GM12878 (cell line): ENCODE data around the gene WDR12. TPM values are rescaled to one million over a fixed set of nuclear protein-coding genes. Genes with fewer than 3 reads are reported as not detected.

Source experiments
- ATAC-seq: fragments of 200-7000 bp; cut with Tn5 transposase; 3 replicates; pipeline ENCODE4 v1.9.1; 2020; ENCODE audit warnings: mild to moderate bottlenecking, moderate library complexity
- BruUV-seq: library from RNA; stranded (reverse); fragments of 400-500 nt; replicated peaks from 2 replicates; lab custom pipeline; 2021; lab: Mats Ljungman, UMichigan
- CTCF ChIA-PET: fragments of 300-600 bp; sonication (Branson Sonifier 250); formaldehyde crosslinking; extraction: SDS; loops from one replicate; lab custom pipeline; 2021; ENCODE audit warnings: inconsistent platforms; lab: Yijun Ruan, JAX
- POLR2A ChIA-PET: fragments of 350-600 bp; formaldehyde crosslinking; extraction: SDS; loops from one replicate; lab custom pipeline; 2021; ENCODE audit warnings: inconsistent platforms; lab: Charles Lee
- RAD21 ChIA-PET: fragments of 300-600 bp; sonication (Branson Sonifier 250); formaldehyde crosslinking; loops from one replicate; lab custom pipeline; 2023; ENCODE audit warnings: antibody characterized with exemption; ENCODE audit not compliant: unreplicated experiment; lab: Charles Lee
- SMC1A ChIA-PET: fragments of 300-600 bp; sonication (Branson Sonifier 250); formaldehyde crosslinking; loops from one replicate; lab custom pipeline; 2023; ENCODE audit not compliant: unreplicated experiment, uncharacterized antibody; lab: Charles Lee
- DNase-seq: peaks from one replicate; pipeline ENCODE4 v3.0.0-alpha.2; 2011; ENCODE audit warnings: low read depth, low spot score
- FAIRE-seq: peaks from 3 replicates; lab custom pipeline; 2011; peaks lifted over from hg19 to GRCh38; lab: Jason Lieb, UNC
- H2AFZ ChIP-seq: 2 replicates; pipeline ENCODE4 v1.6.0; 2011; ENCODE audit warnings: low read depth, low read length, control low read depth; ENCODE audit not compliant: control insufficient read depth
- H3K27ac ChIP-seq: 2 replicates; pipeline ENCODE4 v1.5.1; 2011; ENCODE audit warnings: control low read depth; ENCODE audit not compliant: control insufficient read depth, insufficient read depth
- H3K27me3 ChIP-seq, 2 experiments: replicated peaks in 1 of 2; 2 replicates each; pipeline versions ENCODE4 v1.6.0 to v1.6.1; 2011; ENCODE audit warnings: low read length in 1 of 2; ENCODE audit not compliant: control insufficient read depth in 2 of 2, insufficient read depth in 2 of 2
- H3K36me3 ChIP-seq, 2 experiments: 2 replicates each; pipeline ENCODE4 v1.5.1; 2011; ENCODE audit warnings: low read length in 1 of 2; ENCODE audit not compliant: control insufficient read depth in 2 of 2, insufficient read depth in 2 of 2
- H3K4me1 ChIP-seq: 2 replicates; pipeline ENCODE4 v1.6.1; 2011; ENCODE audit warnings: mild to moderate bottlenecking, low read length, moderate library complexity, mixed read lengths; ENCODE audit not compliant: control insufficient read depth, insufficient read depth
- H3K4me2 ChIP-seq: 2 replicates; pipeline ENCODE4 v1.6.0; 2011; ENCODE audit warnings: control low read depth; ENCODE audit not compliant: control insufficient read depth, insufficient read depth
- H3K4me3 ChIP-seq: fragments of 200-600 bp; sonication (generic); 2 replicates; pipeline ENCODE4 v1.5.1; 2016
- H3K79me2 ChIP-seq: 2 replicates; pipeline ENCODE4 v1.6.0; 2011; ENCODE audit warnings: low read length; ENCODE audit not compliant: control insufficient read depth, insufficient read depth
- H3K9ac ChIP-seq: 2 replicates; pipeline ENCODE4 v1.8.0; 2011; ENCODE audit warnings: low read length, control low read depth, mixed read lengths; ENCODE audit not compliant: control insufficient read depth, insufficient read depth
- H3K9me3 ChIP-seq: replicated peaks from 3 replicates; pipeline ENCODE4 v1.5.1; 2011; ENCODE audit warnings: mild to moderate bottlenecking, low read length; ENCODE audit not compliant: control insufficient read depth, insufficient read depth
- H4K20me1 ChIP-seq: 2 replicates; pipeline ENCODE4 v1.6.0; 2011; ENCODE audit not compliant: control insufficient read depth, insufficient read depth
- BACH1 ChIP-seq: fragments of 450-650 bp; IDR thresholded peaks from 2 replicates; pipeline ENCODE4 v1.6.1; 2017; ENCODE audit warnings: mild to moderate bottlenecking, borderline replicate concordance
- CEBPZ ChIP-seq: fragments of 150-350 bp; IDR thresholded peaks from 2 replicates; pipeline ENCODE4 v1.6.1; 2016; ENCODE audit warnings: low read depth, low read length
- KDM1A ChIP-seq: fragments of 200-600 bp; sonication (generic); IDR thresholded peaks from 2 replicates; pipeline ENCODE4 v1.6.1; 2016; ENCODE audit warnings: borderline replicate concordance
- NR2C1 ChIP-seq: fragments of 450-650 bp; IDR thresholded peaks from 2 replicates; pipeline ENCODE4 v1.6.1; 2017; ENCODE audit warnings: antibody characterized with exemption, mild to moderate bottlenecking, moderate library complexity
- POU2F2 ChIP-seq: IDR thresholded peaks from 3 replicates; pipeline ENCODE4 v1.6.1; 2011; ENCODE audit warnings: low read depth, mild to moderate bottlenecking, low read length, borderline replicate concordance
- SRF ChIP-seq, 2 experiments: IDR thresholded peaks; 2 replicates each; pipeline ENCODE4 v1.6.1; 2011; ENCODE audit warnings: low read depth in 2 of 2, low read length in 2 of 2, mild to moderate bottlenecking in 1 of 2, moderate library complexity in 1 of 2
- WGBS: methylation state at CpG from one replicate; pipeline ENCODE4 v1.1.6; 2016; ENCODE audit warnings: low lambda C conversion rate; ENCODE audit not compliant: insufficient replicate concordance, insufficient coverage; ENCODE audit errors: missing lambda C conversion rate; 5-methylcytosine and 5-hydroxymethylcytosine counted together
- in situ Hi-C: fragments of 300-500 bp; cut with MboI; formaldehyde crosslinking; loops from 9 replicates; pipeline ENCODE4 v1.14.3; 2018; ENCODE audit warnings: mixed read lengths
- intact Hi-C: fragments of 100-400 bp; cut with micrococcal nuclease; formaldehyde crosslinking; loops from one replicate; pipeline ENCODE4 v1.14.2; 2022; ENCODE audit not compliant: unreplicated experiment
- polyA plus RNA-seq, 11 experiments: library from polyadenylated mRNA; depleted of rRNA in 4 of 11; unstranded in 6 of 11; stranded (reverse) in 5 of 11; fragments of >200 nt; fragmentation: Nextera tagmentation in 4 of 11; fragmentation: Illumina TruSeq in 1 of 11; extraction: Ambion mirVana in 4 of 11; extraction: Trizol in 1 of 11; gene quantifications; 1 replicate in 1 of 11; 2 replicates in 10 of 11; pipeline versions ENCODE4 v1.2.1 to v1.2.3, GENCODE V29; 2011 to 2016; ENCODE audit warnings: inconsistent platforms in 2 of 11, missing spikeins in 2 of 11, low read depth in 1 of 11
- total RNA-seq, 4 experiments: library from RNA; depleted of rRNA in 3 of 4; stranded (reverse); fragments of >200 nt in 3 of 4; fragmentation: Illumina TruSeq in 1 of 4; extraction: Trizol in 1 of 4; gene quantifications; 2 replicates each; pipeline versions ENCODE4 v1.2.1 to v1.2.3, GENCODE V29; 2013 to 2021
- TF ChIP-seq, protein P1 (sequence below): IDR thresholded peaks from 2 replicates; pipeline ENCODE4 v1.6.1; 2011; ENCODE audit warnings: mild to moderate bottlenecking, low read depth, low read length, moderate library complexity; ENCODE audit not compliant: insufficient replicate concordance
- TF ChIP-seq, protein P2 (sequence below): fragments of 450-650 bp; IDR thresholded peaks from 2 replicates; pipeline ENCODE4 v1.6.1; 2016; ENCODE audit warnings: mild to moderate bottlenecking

Gene WDR12
- total and polyA plus RNA-seq, 10 of the 15 experiments (the other 5 are each of a cell fraction or from before 2014, with no cell fraction given) = 52.9 to 256 (median 108) TPM

- TF ChIP-seq CEBPZ = no peak
- TF ChIP-seq KDM1A = no peak
- no peak for TF ChIP-seq SRF (IDR thresholded peaks at IDR 0.05; ENCODE audit: low read depth in 2 of 2, low read length in 2 of 2)
- TF ChIP-seq, protein P1, sequence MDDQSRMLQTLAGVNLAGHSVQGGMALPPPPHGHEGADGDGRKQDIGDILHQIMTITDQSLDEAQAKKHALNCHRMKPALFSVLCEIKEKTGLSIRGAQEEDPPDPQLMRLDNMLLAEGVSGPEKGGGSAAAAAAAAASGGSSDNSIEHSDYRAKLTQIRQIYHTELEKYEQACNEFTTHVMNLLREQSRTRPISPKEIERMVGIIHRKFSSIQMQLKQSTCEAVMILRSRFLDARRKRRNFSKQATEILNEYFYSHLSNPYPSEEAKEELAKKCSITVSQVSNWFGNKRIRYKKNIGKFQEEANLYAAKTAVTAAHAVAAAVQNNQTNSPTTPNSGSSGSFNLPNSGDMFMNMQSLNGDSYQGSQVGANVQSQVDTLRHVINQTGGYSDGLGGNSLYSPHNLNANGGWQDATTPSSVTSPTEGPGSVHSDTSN = no peak
Measured at GRCh38 chr2:202934456-202934855, 23.0 kb upstream of the WDR12 start (continued).

- ATAC-seq = no peak
Measured at GRCh38 chr2:202933958-202934357, 22.5 kb upstream of the WDR12 start.

More at GRCh38 chr2:202933958-202934357, 22.5 kb upstream of the WDR12 start:
- ChIA-PET CTCF (no interaction called here), RAD21 (no interaction called here), SMC1A (interaction anchor here (0.9 to 1.2 kb wide), 3 partner anchors 8 to 43 kb away, joined by 3 to 5 read pairs (median 4); no protein-coding TSS in a partner anchor)
- Histone ChIP-seq H3K4me3 (no peak overlapping the region), H3K27me3 (no peaks in the 10 kb centered on the region), H3K36me3 (no peaks in the 10 kb centered on the region; a peak in 1 of 4 replicates), H3K79me2 (no peaks in the 10 kb centered on the region), H3K9ac (no peak overlapping the region), H4K20me1 (no peaks in the 10 kb centered on the region), H3K9me3 (no peaks in the 10 kb centered on the region)
- intact Hi-C loops (no loop called here), in situ Hi-C loops (no loop called here)
- 93% methylated on average over 2 of the region's 2 CpGs for WGBS
- TF ChIP-seq NR2C1 (no peak), POU2F2 (no peak), BACH1 (no peak)
- TF ChIP-seq, protein P2, sequence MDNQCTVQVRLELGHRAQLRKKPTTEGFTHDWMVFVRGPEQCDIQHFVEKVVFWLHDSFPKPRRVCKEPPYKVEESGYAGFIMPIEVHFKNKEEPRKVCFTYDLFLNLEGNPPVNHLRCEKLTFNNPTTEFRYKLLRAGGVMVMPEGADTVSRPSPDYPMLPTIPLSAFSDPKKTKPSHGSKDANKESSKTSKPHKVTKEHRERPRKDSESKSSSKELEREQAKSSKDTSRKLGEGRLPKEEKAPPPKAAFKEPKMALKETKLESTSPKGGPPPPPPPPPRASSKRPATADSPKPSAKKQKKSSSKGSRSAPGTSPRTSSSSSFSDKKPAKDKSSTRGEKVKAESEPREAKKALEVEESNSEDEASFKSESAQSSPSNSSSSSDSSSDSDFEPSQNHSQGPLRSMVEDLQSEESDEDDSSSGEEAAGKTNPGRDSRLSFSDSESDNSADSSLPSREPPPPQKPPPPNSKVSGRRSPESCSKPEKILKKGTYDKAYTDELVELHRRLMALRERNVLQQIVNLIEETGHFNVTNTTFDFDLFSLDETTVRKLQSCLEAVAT = no peak
- TF ChIP-seq, all 136 proteins: peak for 0
- Histone ChIP-seq H3K4me2 (no peak overlapping the region), H2AFZ (no peak overlapping the region), H3K4me1 (no peaks in the 10 kb centered on the region), H3K27ac (no peak overlapping the region)
- POLR2A ChIA-PET = interaction anchor here (0.6 kb wide), 1 partner anchor 426 kb away, joined by 3 read pairs; no protein-coding TSS in a partner anchor
- BruUV-seq = no TSS peak
- no peak for DNase-seq
- no peak for FAIRE-seq
